Stimulated activated naive CD4-positive, alpha-beta T cell (primary cell): ENCODE data around the gene EPS8L2.
A peak's percentile ranks its signal among the peaks of the same experiment; 100 is the strongest.
"Not testable (repeated sequence)": the region's sequence is repeated elsewhere in the genome, so short reads cannot be mapped to it uniquely, and the experiment has no call there.

ENCODE experiments used
- DNase-seq, 6 experiments: peaks; one replicate each; lab custom pipeline; 2025; lab: John Stamatoyannopoulos, UW

EPS8L2 gene

GRCh38 chr11:690244-690643 is 15.8 kb upstream of the EPS8L2 start:
- not testable (repeated sequence) for DNase-seq

- peak in 3 of 6 experiments; percentile 37 to 57 (median 56) for DNase-seq
Measured at GRCh38 chr11:690738-691633, 15.0 kb upstream of the EPS8L2 start.

- no peak for DNase-seq
Measured at GRCh38 chr11:691710-692590, 14.1 kb upstream of the EPS8L2 start.

- peak; percentile 34 to 89 (median 70) for DNase-seq
Measured at GRCh38 chr11:692824-693414, 13.1 kb upstream of the EPS8L2 start.

- DNase-seq: peak in 1 of 6 experiments; percentile 40
Measured at GRCh38 chr11:693415-693831, 12.6 kb upstream of the EPS8L2 start.

- DNase-seq: no peak
Measured at GRCh38 chr11:693887-694562, 12.0 kb upstream of the EPS8L2 start.

- DNase-seq: peak in 4 of 6 experiments; percentile 98 to 99 (median 98)
Measured at GRCh38 chr11:694563-695287, 11.3 kb upstream of the EPS8L2 start, which contains the start of gene DEAF1. Gene DEAF1 (minus strand): TSS chr11:695222. CDS start chr11:695047, 175 bp downstream.

- DNase-seq: peak in 2 of 6 experiments; percentile 99
Measured at GRCh38 chr11:695288-695537, 10.8 kb upstream of the EPS8L2 start.

- peak; percentile 90 to 99 (median 97) for DNase-seq
Measured at GRCh38 chr11:695538-696248, 10.3 kb upstream of the EPS8L2 start, which contains the start of gene TMEM80. Gene TMEM80 (plus strand): TSS chr11:695816. CDS start chr11:695828, 12 bp downstream.

- no peak for DNase-seq
Measured at GRCh38 chr11:696955-697491, 9.0 kb upstream of the EPS8L2 start.

- DNase-seq: no peak
Measured at GRCh38 chr11:697811-698311, 8.2 kb upstream of the EPS8L2 start.

- peak in 1 of 6 experiments; percentile 19 for DNase-seq
Measured at GRCh38 chr11:698493-699115, 7.4 kb upstream of the EPS8L2 start.

GRCh38 chr11:699116-699508 is 6.9 kb upstream of the EPS8L2 start:
- DNase-seq: no peak

GRCh38 chr11:699753-700152 is 6.3 kb upstream of the EPS8L2 start:
- DNase-seq: no peak

- no peak for DNase-seq
Measured at GRCh38 chr11:701741-702461, 4.1 kb upstream of the EPS8L2 start.

- no peak for DNase-seq
Measured at GRCh38 chr11:702462-703461, 3.3 kb upstream of the EPS8L2 start.

GRCh38 chr11:703506-703905 is 2.5 kb upstream of the EPS8L2 start:
- no peak for DNase-seq
